GM12874 (cell line): ENCODE results near the gene SLC25A45.
A peak's percentile ranks its signal among the peaks of the same experiment; 100 is the strongest.

Source experiments
- TF ChIP-seq, protein P1 (sequence below): IDR thresholded peaks from 2 replicates; pipeline ENCODE4 v1.5.1; 2011; ENCODE audit warnings: low read depth, mild to moderate bottlenecking, control low read depth, low read length, moderate library complexity; ENCODE audit not compliant: insufficient read depth

The SLC25A45 gene

DNA sequence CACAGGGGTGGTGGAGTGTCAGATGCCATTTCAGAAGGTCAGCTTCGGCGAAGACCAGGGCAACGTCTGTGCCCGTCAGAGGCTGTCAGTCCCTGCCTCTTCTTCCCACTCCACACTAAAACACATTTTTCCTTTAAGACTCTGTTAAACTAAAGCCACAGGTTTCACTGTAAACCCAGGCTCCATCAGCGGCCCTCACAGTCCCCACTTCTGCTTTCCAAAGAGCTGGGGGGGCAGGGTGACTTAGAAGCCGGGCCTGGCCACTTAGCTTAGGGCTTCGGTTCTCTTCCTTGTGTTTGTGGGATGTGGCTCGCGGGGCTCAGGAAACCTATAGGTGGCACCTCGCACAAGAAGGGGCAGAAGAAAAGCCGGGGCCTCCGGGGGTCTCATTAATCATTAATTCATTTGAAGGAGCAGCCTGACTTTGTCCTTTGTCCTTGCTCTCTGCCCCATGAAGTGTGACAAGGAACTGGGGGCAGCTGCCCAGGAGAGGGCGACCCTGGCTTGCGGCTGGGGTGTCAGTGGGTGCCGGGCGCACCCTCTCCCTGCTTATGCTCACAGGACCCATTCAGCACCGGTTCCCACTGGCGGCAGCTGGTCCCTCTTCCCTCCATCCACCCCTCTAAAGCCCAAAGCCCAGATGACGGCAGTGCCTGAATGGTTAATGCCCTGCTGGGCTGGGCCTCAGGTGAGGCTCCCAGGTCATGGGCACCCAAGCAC lies 4.1 kb downstream of the SLC25A45 start:
- TF ChIP-seq, protein P1, sequence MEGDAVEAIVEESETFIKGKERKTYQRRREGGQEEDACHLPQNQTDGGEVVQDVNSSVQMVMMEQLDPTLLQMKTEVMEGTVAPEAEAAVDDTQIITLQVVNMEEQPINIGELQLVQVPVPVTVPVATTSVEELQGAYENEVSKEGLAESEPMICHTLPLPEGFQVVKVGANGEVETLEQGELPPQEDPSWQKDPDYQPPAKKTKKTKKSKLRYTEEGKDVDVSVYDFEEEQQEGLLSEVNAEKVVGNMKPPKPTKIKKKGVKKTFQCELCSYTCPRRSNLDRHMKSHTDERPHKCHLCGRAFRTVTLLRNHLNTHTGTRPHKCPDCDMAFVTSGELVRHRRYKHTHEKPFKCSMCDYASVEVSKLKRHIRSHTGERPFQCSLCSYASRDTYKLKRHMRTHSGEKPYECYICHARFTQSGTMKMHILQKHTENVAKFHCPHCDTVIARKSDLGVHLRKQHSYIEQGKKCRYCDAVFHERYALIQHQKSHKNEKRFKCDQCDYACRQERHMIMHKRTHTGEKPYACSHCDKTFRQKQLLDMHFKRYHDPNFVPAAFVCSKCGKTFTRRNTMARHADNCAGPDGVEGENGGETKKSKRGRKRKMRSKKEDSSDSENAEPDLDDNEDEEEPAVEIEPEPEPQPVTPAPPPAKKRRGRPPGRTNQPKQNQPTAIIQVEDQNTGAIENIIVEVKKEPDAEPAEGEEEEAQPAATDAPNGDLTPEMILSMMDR: no peak

DNA sequence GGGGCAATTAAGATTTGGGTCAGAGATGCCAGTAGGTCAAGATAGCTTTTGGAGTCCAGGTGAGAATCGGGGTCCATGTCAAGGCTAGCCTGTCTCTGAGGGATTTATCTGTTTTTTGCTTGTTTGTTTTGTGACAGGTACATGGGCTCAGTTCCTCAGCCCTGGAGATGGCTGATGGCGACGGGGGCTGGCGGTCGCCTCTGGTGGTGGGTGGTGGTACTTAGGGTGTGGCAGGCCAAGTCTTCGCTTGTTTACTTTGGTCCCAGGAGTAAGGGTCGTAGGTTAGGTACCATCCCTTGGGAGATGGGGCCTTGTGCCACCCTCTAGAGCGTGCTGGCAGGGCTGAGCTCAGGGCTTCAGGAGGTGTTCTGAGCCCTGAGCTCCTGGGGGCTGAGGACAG lies 4.7 kb downstream of the SLC25A45 start:
- TF ChIP-seq, protein P1: peak; percentile 25; the same call in 1 of the 2 replicates

DNA sequence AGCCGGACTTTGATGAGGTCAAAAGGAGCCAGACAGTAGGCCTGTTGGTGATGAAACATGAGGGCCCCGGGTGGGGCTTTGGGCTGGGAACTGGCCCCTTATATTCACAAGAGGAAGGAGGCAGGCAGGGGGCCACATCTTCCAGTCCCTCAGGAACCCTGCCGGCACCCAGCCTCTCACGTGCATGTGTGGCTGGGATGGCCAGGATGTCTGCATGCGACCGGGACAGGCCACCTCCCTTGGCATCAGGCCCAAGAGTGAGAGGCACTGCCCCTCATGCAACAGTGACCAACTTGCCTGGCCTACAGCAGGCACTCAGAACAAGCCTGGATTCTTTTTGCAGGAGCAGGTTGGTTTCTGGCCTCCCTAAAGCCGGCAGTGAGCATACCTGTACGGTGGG lies 5.4 kb downstream of the SLC25A45 start:
- TF ChIP-seq, protein P1: no peak

GRCh38 chr11:65376138-65376713 lies 6.2 kb downstream of the SLC25A45 start:
- TF ChIP-seq, protein P1: no peak

GRCh38 chr11:65375012-65375411 lies 7.4 kb downstream of the SLC25A45 start:
- TF ChIP-seq, protein P1: no peak

- TF ChIP-seq, protein P1: no peak
Observed at GRCh38 chr11:65373839-65374580, 8.4 kb downstream of the SLC25A45 start.

GRCh38 chr11:65370659-65371049 lies 11.8 kb downstream of the SLC25A45 start:
- TF ChIP-seq, protein P1: no peak
